Measurements from ENCODE around the gene ERGIC3. TPM values are rescaled to one million over a fixed set of nuclear protein-coding genes. Genes with fewer than 3 reads are reported as not detected.

The ERGIC3 gene
- total RNA-seq, 4 donors from 2014 or later, result 106 to 199 (median 153) TPM

- TF ChIP-seq EP300 (IDR thresholded peaks at IDR 0.05) (no peak), POLR2A (IDR thresholded peaks at IDR 0.05) (no peak), CTCF (IDR thresholded peaks at IDR 0.05) (no peak)
- 93 to 95% methylated on average over 15 to 21 of the region's 21 CpGs for WGBS, 2 donors
Measured at GRCh38 chr20:35555951-35556645, 14.2 kb downstream of the ERGIC3 start.

GRCh38 chr20:35556871-35557270, 15.0 kb downstream of the ERGIC3 start:
- Histone ChIP-seq H3K27me3 (no peaks in the 10 kb centered on the region), H3K27ac (no peak overlapping the region), H3K4me1 (no peaks in the 10 kb centered on the region), H3K4me3 (no peak overlapping the region), H3K36me3 (peaks cover 0 to 79% (median 6%) of the 10 kb centered on the region in 3 donors), H3K9me3 (no peaks in the 10 kb centered on the region)
- DNase-seq (ENCODE audit: low spot score in 2 of 2), result no peak
- TF ChIP-seq CTCF (IDR thresholded peaks at IDR 0.05), result no peak
- no peak for TF ChIP-seq POLR2A (IDR thresholded peaks at IDR 0.05)
- TF ChIP-seq EP300 (IDR thresholded peaks at IDR 0.05), result no peak
- WGBS, 2 donors, result 97 to 100% methylated on average over 8 of the region's 8 CpGs

More at GRCh38 chr20:35555951-35556645, 14.2 kb downstream of the ERGIC3 start:
- DNase-seq (ENCODE audit: low spot score in 2 of 2), result no peak
- H3K4me1 ChIP-seq, result no peaks in the 10 kb centered on the region
- no peak overlapping the region for H3K4me3 ChIP-seq
- no peak overlapping the region for H3K27ac ChIP-seq
- H3K9me3 ChIP-seq, result no peaks in the 10 kb centered on the region
- peaks cover 0 to 86% (median 6%) of the 10 kb centered on the region in 3 donors for H3K36me3 ChIP-seq
- H3K27me3 ChIP-seq, result no peaks in the 10 kb centered on the region

GRCh38 chr20:35558451-35558850, 16.6 kb downstream of the ERGIC3 start:
- 85 to 87% methylated on average over 4 of the region's 4 CpGs for WGBS, 2 donors
- no peak overlapping the region for H3K4me3 ChIP-seq
- no peak overlapping the region for H3K27ac ChIP-seq
- no peaks in the 10 kb centered on the region for H3K27me3 ChIP-seq
- no peak for DNase-seq (ENCODE audit: low spot score in 2 of 2)
- H3K36me3 ChIP-seq, result peaks cover 0 to 64% (median 6%) of the 10 kb centered on the region in 3 donors
- no peaks in the 10 kb centered on the region for H3K9me3 ChIP-seq
- TF ChIP-seq EP300 (IDR thresholded peaks at IDR 0.05), result no peak
- no peak for TF ChIP-seq POLR2A (IDR thresholded peaks at IDR 0.05)
- TF ChIP-seq CTCF (IDR thresholded peaks at IDR 0.05), result no peak
- H3K4me1 ChIP-seq, result no peaks in the 10 kb centered on the region

- no peak overlapping the region for H3K27ac ChIP-seq
- H3K27me3 ChIP-seq, result no peaks in the 10 kb centered on the region
- H3K4me1 ChIP-seq, result no peaks in the 10 kb centered on the region
- TF ChIP-seq CTCF (IDR thresholded peaks at IDR 0.05) (no peak), EP300 (IDR thresholded peaks at IDR 0.05) (no peak), POLR2A (IDR thresholded peaks at IDR 0.05) (no peak)
- no peak for DNase-seq (ENCODE audit: low spot score in 2 of 2)
- peaks cover 0 to 57% (median 6%) of the 10 kb centered on the region in 3 donors for H3K36me3 ChIP-seq
- H3K4me3 ChIP-seq, result no peak overlapping the region
- H3K9me3 ChIP-seq, result no peaks in the 10 kb centered on the region
- WGBS, 2 donors, result 83% methylated on average over 23 to 24 of the region's 24 CpGs
Measured at GRCh38 chr20:35559042-35559693, 17.3 kb downstream of the ERGIC3 start.

GRCh38 chr20:35560105-35560511, 18.2 kb downstream of the ERGIC3 start:
- DNase-seq (ENCODE audit: low spot score in 2 of 2), result no peak
- no peak overlapping the region for H3K27ac ChIP-seq
- TF ChIP-seq CTCF (IDR thresholded peaks at IDR 0.05), result no peak
- no peak for TF ChIP-seq EP300 (IDR thresholded peaks at IDR 0.05)
- no peak for TF ChIP-seq POLR2A (IDR thresholded peaks at IDR 0.05)
- 69 to 74% methylated on average over 16 to 18 of the region's 18 CpGs for WGBS, 2 donors
- no peaks in the 10 kb centered on the region for H3K9me3 ChIP-seq
- no peaks in the 10 kb centered on the region for H3K4me1 ChIP-seq
- H3K4me3 ChIP-seq, result no peak overlapping the region
- no peaks in the 10 kb centered on the region for H3K27me3 ChIP-seq
- H3K36me3 ChIP-seq, result peaks cover 0 to 47% (median 0%) of the 10 kb centered on the region in 3 donors
